ENCODE measurements around the gene TCN1. TPM values are rescaled to one million over a fixed set of nuclear protein-coding genes. Genes with fewer than 3 reads are reported as not detected.
"Not testable (repeated sequence)": the region's sequence is repeated elsewhere in the genome, so short reads cannot be mapped to it uniquely, and the experiment has no call there.

The TCN1 gene, protein sequence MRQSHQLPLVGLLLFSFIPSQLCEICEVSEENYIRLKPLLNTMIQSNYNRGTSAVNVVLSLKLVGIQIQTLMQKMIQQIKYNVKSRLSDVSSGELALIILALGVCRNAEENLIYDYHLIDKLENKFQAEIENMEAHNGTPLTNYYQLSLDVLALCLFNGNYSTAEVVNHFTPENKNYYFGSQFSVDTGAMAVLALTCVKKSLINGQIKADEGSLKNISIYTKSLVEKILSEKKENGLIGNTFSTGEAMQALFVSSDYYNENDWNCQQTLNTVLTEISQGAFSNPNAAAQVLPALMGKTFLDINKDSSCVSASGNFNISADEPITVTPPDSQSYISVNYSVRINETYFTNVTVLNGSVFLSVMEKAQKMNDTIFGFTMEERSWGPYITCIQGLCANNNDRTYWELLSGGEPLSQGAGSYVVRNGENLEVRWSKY
- total RNA-seq (2014; rRNA removed; shearing (Covaris generic); ENCODE audit: low replicate concordance), result not detected in 2 replicates

DNA sequence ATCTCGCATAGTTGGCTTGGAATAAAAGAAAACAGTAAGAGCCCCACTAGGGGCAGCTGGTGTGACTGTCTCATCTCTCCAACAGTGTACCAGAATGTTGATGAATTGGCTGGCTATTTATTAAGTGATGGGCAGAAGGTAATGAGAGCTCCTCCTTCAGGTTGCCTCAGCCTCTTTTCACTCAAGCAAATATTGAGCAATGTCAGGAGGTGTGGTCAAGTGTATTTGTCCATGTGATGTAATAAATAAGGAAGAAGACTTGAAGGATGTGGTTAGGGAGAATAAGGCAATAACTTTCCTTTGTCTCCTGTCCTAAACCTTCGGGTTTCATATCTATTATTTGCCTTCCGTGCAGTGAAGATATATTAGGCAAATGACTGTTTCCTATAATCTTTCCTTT is at the start of gene TCN1:
Gene TCN1, minus strand, starts transcription at position 91 of the 400 bp plus-strand sequence. Its CDS starts 17 bp downstream, at position 74.
- H4K20me1 ChIP-seq (ENCODE audit: insufficient read depth, low read depth, low read length), result no peaks in the 10 kb centered on the region
- H3K27ac ChIP-seq (ENCODE audit: low read length), result no peak within 1 kb of the TSS
- no peak within 1 kb of the TSS for H2AFZ ChIP-seq (ENCODE audit: low read length)
- peak; percentile 47 for DNase-seq
- H3K4me3 ChIP-seq (ENCODE audit: low read length), result no peak within 1 kb of the TSS
- H3K79me2 ChIP-seq (ENCODE audit: low read length), result no peaks in the 10 kb centered on the region
- no peak within 1 kb of the TSS for H3K9ac ChIP-seq (ENCODE audit: low read length)
- H3K27me3 ChIP-seq (ENCODE audit: low read length), result no peaks in the 10 kb centered on the region
- H3K4me2 ChIP-seq (ENCODE audit: low read depth, low read length, poor library complexity, severe bottlenecking), result no peak within 1 kb of the TSS
- no peaks in the 10 kb centered on the region for H3K36me3 ChIP-seq (ENCODE audit: insufficient read depth, low read length)
- no peaks in the 10 kb centered on the region for H3K4me1 ChIP-seq (ENCODE audit: low read length)
- no peaks in the 10 kb centered on the region for H3K9me3 ChIP-seq (ENCODE audit: low read length)
- no peaks in the 10 kb centered on the region for H3K9me2 ChIP-seq (replicated peaks; ENCODE audit: insufficient read depth, low read length)

DNA sequence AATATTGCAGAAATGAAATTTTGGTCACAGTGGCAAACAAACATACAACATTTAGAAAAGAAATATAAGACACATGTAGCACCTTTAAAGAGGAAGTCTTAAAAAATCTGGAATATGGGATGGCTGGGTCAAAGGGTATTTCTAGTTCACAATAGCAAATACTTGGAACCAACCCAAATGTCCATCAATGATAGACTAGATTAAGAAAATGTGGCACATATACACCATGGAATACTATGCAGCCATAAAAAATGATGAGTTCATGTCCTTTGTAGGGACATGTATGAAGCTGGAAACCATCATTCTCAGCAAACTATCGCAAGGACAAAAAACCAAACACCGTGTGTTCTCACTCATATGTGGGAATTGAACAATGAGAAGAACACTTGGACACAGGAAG is 37.3 kb upstream of the TCN1 start:
- H3K4me3 ChIP-seq (ENCODE audit: low read length); H3K79me2 ChIP-seq (ENCODE audit: low read length); H3K9ac ChIP-seq (ENCODE audit: low read length); H2AFZ ChIP-seq (ENCODE audit: low read length); H3K9me3 ChIP-seq (ENCODE audit: low read length); H3K9me2 ChIP-seq (replicated peaks; ENCODE audit: insufficient read depth, low read length); DNase-seq; H3K4me2 ChIP-seq (ENCODE audit: low read depth, low read length, poor library complexity, severe bottlenecking); H3K4me1 ChIP-seq (ENCODE audit: low read length); H3K27me3 ChIP-seq (ENCODE audit: low read length); H3K36me3 ChIP-seq (ENCODE audit: insufficient read depth, low read length); H3K27ac ChIP-seq (ENCODE audit: low read length); H4K20me1 ChIP-seq (ENCODE audit: insufficient read depth, low read depth, low read length): not testable (repeated sequence)

DNA sequence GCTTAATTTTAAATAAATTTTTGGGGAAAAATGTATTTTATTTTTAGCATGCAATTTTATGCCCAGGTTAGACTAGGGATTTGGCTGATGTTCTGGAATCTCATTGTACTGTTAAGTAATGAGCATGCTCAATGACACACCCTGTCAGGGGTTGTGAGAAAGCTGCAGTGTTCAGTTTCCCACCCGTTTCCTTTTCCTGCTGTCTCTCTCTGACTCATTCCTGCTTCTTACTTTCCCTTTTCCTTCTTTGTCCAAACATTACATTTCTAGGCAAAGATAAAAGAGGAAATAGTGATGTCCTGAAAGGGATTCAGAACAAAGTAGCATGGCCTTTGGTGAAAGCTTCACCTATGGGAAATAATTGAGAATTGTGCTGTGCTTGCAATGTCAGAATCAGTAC is 35.0 kb upstream of the TCN1 start:
- Histone ChIP-seq H3K36me3 (ENCODE audit: insufficient read depth, low read length) (no peaks in the 10 kb centered on the region), H3K9ac (ENCODE audit: low read length) (no peak overlapping the region), H3K4me3 (ENCODE audit: low read length) (no peak overlapping the region), H4K20me1 (ENCODE audit: insufficient read depth, low read depth, low read length) (no peaks in the 10 kb centered on the region), H3K27me3 (ENCODE audit: low read length) (no peaks in the 10 kb centered on the region), H3K4me1 (ENCODE audit: low read length) (no peaks in the 10 kb centered on the region), H2AFZ (ENCODE audit: low read length) (no peak overlapping the region), H3K9me2 (replicated peaks; ENCODE audit: insufficient read depth, low read length) (no peaks in the 10 kb centered on the region), H3K79me2 (ENCODE audit: low read length) (no peaks in the 10 kb centered on the region), H3K9me3 (ENCODE audit: low read length) (no peaks in the 10 kb centered on the region), H3K27ac (ENCODE audit: low read length) (no peak overlapping the region), H3K4me2 (ENCODE audit: low read depth, low read length, poor library complexity, severe bottlenecking) (no peak overlapping the region)
- DNase-seq, result no peak

DNA sequence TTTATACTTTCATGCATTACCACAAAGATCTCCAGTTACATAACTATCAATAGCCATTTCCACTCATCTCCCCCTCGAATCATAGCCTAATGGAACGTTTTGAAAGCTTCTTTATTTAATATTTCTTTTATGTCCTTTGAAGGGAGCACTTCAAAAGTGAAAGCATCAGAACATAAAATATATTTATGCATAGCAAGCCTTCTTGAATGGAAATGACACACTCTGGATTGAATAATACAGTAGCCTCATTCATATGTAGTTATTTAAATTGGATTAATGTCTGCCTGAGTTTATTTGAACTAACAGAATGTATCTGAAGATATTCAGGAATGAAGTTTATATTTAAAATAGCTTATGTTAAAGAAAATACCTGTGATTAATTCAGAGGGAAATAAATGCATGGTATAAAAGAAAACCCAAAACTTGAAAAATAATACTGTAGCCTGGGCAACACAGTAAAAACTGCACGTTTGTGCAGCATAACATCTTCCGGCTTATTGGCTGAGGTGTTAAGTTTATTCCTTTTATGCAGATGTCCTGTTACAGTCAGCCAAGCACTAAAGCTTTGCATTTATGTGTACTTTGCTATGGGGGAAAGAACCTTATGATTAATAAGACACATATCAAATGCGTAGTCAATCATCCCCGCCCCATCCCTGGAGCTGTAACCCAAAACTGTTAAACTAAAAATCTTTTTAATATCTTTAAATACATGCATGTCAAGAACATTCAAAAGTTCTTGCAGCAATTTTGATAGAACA is 34.3 kb upstream of the TCN1 start:
- no peaks in the 10 kb centered on the region for H4K20me1 ChIP-seq (ENCODE audit: insufficient read depth, low read depth, low read length)
- no peaks in the 10 kb centered on the region for H3K36me3 ChIP-seq (ENCODE audit: insufficient read depth, low read length)
- no peaks in the 10 kb centered on the region for H3K4me1 ChIP-seq (ENCODE audit: low read length)
- no peaks in the 10 kb centered on the region for H3K79me2 ChIP-seq (ENCODE audit: low read length)
- no peak overlapping the region for H3K4me2 ChIP-seq (ENCODE audit: low read depth, low read length, poor library complexity, severe bottlenecking)
- H3K9me2 ChIP-seq (replicated peaks; ENCODE audit: insufficient read depth, low read length), result no peaks in the 10 kb centered on the region
- H3K4me3 ChIP-seq (ENCODE audit: low read length), result no peak overlapping the region
- H3K27ac ChIP-seq (ENCODE audit: low read length), result no peak overlapping the region
- H3K27me3 ChIP-seq (ENCODE audit: low read length), result no peaks in the 10 kb centered on the region
- DNase-seq, result no peak
- no peak overlapping the region for H2AFZ ChIP-seq (ENCODE audit: low read length)
- H3K9me3 ChIP-seq (ENCODE audit: low read length), result no peaks in the 10 kb centered on the region
- no peak overlapping the region for H3K9ac ChIP-seq (ENCODE audit: low read length)

DNA sequence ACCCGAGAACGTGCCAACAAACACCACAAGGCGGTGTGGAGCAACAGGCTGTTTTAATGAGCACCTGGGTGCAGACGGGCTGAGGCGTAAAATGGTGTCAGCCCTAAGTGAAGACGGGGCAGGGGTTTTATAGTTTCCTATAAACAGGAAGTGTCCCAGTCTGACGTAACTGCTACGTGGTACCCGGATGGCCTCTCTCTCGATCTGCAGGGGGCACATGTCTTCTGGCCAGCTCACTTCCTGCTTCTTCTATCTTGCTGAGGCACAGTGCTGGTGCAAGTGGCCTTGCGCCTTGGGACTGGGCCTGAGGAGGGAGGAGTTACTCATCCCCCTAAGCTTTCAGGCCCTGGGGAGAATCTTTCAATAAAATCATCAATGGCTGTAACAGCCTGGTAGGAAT is 33.2 kb upstream of the TCN1 start:
- Histone ChIP-seq H3K4me2 (ENCODE audit: low read depth, low read length, poor library complexity, severe bottlenecking) (no peak overlapping the region), H3K27ac (ENCODE audit: low read length) (no peak overlapping the region), H2AFZ (ENCODE audit: low read length) (no peak overlapping the region), H3K4me1 (ENCODE audit: low read length) (no peaks in the 10 kb centered on the region), H3K9me2 (replicated peaks; ENCODE audit: insufficient read depth, low read length) (no peaks in the 10 kb centered on the region), H3K79me2 (ENCODE audit: low read length) (no peaks in the 10 kb centered on the region), H3K36me3 (ENCODE audit: insufficient read depth, low read length) (no peaks in the 10 kb centered on the region), H3K9me3 (ENCODE audit: low read length) (no peaks in the 10 kb centered on the region), H4K20me1 (ENCODE audit: insufficient read depth, low read depth, low read length) (no peaks in the 10 kb centered on the region), H3K27me3 (ENCODE audit: low read length) (no peaks in the 10 kb centered on the region), H3K9ac (ENCODE audit: low read length) (no peak overlapping the region), H3K4me3 (ENCODE audit: low read length) (no peak overlapping the region)
- DNase-seq, result no peak

DNA sequence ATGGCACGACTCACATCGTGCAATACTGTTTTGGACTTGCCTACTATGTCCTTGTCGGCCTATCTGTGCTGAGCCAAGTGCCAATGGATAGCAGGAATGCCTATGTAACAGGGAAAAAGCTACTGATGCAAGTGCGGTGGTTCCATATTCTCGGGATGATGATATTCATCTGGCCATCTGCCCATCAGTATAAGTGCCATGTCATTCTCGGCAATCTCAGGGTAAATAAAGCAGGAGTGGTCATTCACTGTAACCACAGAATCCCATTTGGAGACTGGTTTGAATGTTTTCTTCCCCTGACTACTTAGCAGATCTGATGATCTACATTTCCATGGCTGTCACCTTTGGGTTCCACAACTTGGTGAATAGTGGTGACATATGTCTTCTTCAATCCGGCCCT is 32.4 kb upstream of the TCN1 start:
- Histone ChIP-seq H3K36me3 (ENCODE audit: insufficient read depth, low read length) (no peaks in the 10 kb centered on the region), H3K9me3 (ENCODE audit: low read length) (no peaks in the 10 kb centered on the region), H3K9ac (ENCODE audit: low read length) (no peak overlapping the region), H3K4me2 (ENCODE audit: low read depth, low read length, poor library complexity, severe bottlenecking) (no peak overlapping the region), H3K79me2 (ENCODE audit: low read length) (no peaks in the 10 kb centered on the region), H4K20me1 (ENCODE audit: insufficient read depth, low read depth, low read length) (no peaks in the 10 kb centered on the region), H3K4me3 (ENCODE audit: low read length) (no peak overlapping the region), H2AFZ (ENCODE audit: low read length) (no peak overlapping the region), H3K4me1 (ENCODE audit: low read length) (no peaks in the 10 kb centered on the region), H3K9me2 (replicated peaks; ENCODE audit: insufficient read depth, low read length) (no peaks in the 10 kb centered on the region), H3K27me3 (ENCODE audit: low read length) (no peaks in the 10 kb centered on the region), H3K27ac (ENCODE audit: low read length) (no peak overlapping the region)
- DNase-seq, result no peak

DNA sequence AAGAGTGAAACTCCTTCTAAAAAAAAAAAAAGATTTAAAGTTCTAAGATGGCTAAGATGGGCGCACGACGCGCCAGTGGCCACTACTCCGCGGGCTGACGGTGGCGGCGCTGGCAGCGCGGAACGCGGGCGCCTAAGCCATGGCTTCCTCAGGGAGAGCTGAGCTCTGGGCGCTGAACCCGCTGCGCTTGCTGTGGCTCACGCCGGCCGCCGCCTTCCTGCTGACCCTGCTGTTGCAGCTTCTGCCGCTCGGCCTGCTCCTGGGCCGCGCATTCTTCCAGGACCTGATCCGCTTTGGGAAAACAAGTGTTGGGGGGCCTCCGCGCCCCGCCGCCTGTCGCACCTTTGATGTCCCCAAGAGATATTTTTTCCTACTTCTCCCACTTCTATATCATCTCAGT is 31.8 kb upstream of the TCN1 start:
- no peak overlapping the region for H3K4me3 ChIP-seq (ENCODE audit: low read length)
- H3K9ac ChIP-seq (ENCODE audit: low read length), result no peak overlapping the region
- H3K79me2 ChIP-seq (ENCODE audit: low read length), result no peaks in the 10 kb centered on the region
- no peaks in the 10 kb centered on the region for H3K9me3 ChIP-seq (ENCODE audit: low read length)
- no peaks in the 10 kb centered on the region for H3K36me3 ChIP-seq (ENCODE audit: insufficient read depth, low read length)
- H3K9me2 ChIP-seq (replicated peaks; ENCODE audit: insufficient read depth, low read length), result no peaks in the 10 kb centered on the region
- H3K4me1 ChIP-seq (ENCODE audit: low read length), result no peaks in the 10 kb centered on the region
- no peak overlapping the region for H3K4me2 ChIP-seq (ENCODE audit: low read depth, low read length, poor library complexity, severe bottlenecking)
- no peak overlapping the region for H3K27ac ChIP-seq (ENCODE audit: low read length)
- H4K20me1 ChIP-seq (ENCODE audit: insufficient read depth, low read depth, low read length), result no peaks in the 10 kb centered on the region
- no peak for DNase-seq
- no peak overlapping the region for H2AFZ ChIP-seq (ENCODE audit: low read length)
- H3K27me3 ChIP-seq (ENCODE audit: low read length), result no peaks in the 10 kb centered on the region

DNA sequence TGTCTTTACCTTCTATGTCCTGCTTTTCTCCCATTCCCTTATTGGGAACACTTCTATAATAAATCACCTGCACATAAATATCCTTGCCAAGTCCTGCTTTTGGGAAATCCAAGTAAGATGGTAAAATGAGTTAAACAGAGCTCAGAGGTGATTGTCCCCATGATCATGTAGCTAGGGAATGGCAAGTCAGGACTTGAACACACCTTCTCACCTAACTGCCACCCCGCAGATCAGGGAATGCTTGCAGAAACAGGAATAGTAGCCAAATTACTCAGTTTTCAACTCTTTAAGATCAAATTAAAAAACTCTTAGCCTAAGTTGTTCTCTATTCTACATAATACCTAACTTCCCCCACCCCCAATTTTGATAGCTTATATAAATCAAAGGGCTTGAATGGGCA is 28.3 kb upstream of the TCN1 start:
- Histone ChIP-seq H3K9me2 (replicated peaks; ENCODE audit: insufficient read depth, low read length) (no peaks in the 10 kb centered on the region), H3K4me3 (ENCODE audit: low read length) (no peak overlapping the region), H4K20me1 (ENCODE audit: insufficient read depth, low read depth, low read length) (no peaks in the 10 kb centered on the region), H3K79me2 (ENCODE audit: low read length) (no peaks in the 10 kb centered on the region), H3K4me2 (ENCODE audit: low read depth, low read length, poor library complexity, severe bottlenecking) (no peak overlapping the region), H3K36me3 (ENCODE audit: insufficient read depth, low read length) (no peaks in the 10 kb centered on the region), H3K27ac (ENCODE audit: low read length) (no peak overlapping the region), H3K4me1 (ENCODE audit: low read length) (no peaks in the 10 kb centered on the region), H2AFZ (ENCODE audit: low read length) (no peak overlapping the region), H3K27me3 (ENCODE audit: low read length) (no peaks in the 10 kb centered on the region), H3K9me3 (ENCODE audit: low read length) (no peaks in the 10 kb centered on the region), H3K9ac (ENCODE audit: low read length) (no peak overlapping the region)
- DNase-seq, result no peak
